Astrocyte of the cerebellum (primary cell): ENCODE measurements around the gene FAM20B.
"Not testable (repeated sequence)": the region's sequence is repeated elsewhere in the genome, so short reads cannot be mapped to it uniquely, and the experiment has no call there.

Source experiments
- DNase-seq: peaks from one replicate; pipeline ENCODE4 v3.0.0-alpha.2; 2011; ENCODE audit warnings: low read depth
- H3K4me3 ChIP-seq: 2 replicates; pipeline ENCODE4 v1.5.1; 2011; ENCODE audit warnings: mild to moderate bottlenecking, low read depth, low read length, moderate library complexity
- CTCF ChIP-seq: IDR thresholded peaks from 2 replicates; pipeline ENCODE4 v1.5.1; 2012; ENCODE audit warnings: low read length, low read depth, moderate library complexity, mild to moderate bottlenecking; ENCODE audit errors: missing control alignments
- in situ Hi-C: cut with HindIII; loops from 2 replicates; pipeline ENCODE4 v1.10.0; 2017; ENCODE audit warnings: low sequenced_read_pairs

Gene FAM20B

GRCh38 chr1:178999061-178999460, 26.6 kb upstream of the FAM20B start:
- no peak for TF ChIP-seq CTCF
- in situ Hi-C loops = no loop called here
- DNase-seq = no peak
- H3K4me3 ChIP-seq = no peak overlapping the region

GRCh38 chr1:179001451-179001850, 24.2 kb upstream of the FAM20B start:
- H3K4me3 ChIP-seq = no peak overlapping the region
- in situ Hi-C loops = loop anchor here (10.0 kb wide), 1 partner anchor 227 kb away; no protein-coding TSS in a partner anchor
- no peak for TF ChIP-seq CTCF
- DNase-seq = no peak

- in situ Hi-C loops = loop anchor here (10.0 kb wide), 1 partner anchor 227 kb away; no protein-coding TSS in a partner anchor
- not testable (repeated sequence) for DNase-seq, H3K4me3 ChIP-seq
These were observed 23.6 kb upstream of the FAM20B start for GRCh38 chr1:179002064-179002463.

- no peak overlapping the region for H3K4me3 ChIP-seq
- in situ Hi-C loops = loop anchor here (10.0 kb wide), 1 partner anchor 228 kb away; no protein-coding TSS in a partner anchor
- peak; percentile 49 for DNase-seq
- TF ChIP-seq CTCF = peak; percentile 96
These were observed 22.9 kb upstream of the FAM20B start for GRCh38 chr1:179002552-179003345.

- no peak for DNase-seq
- in situ Hi-C loops = loop anchor here (10.0 kb wide), 1 partner anchor 229 kb away; no protein-coding TSS in a partner anchor
- no peak overlapping the region for H3K4me3 ChIP-seq
- no peak for TF ChIP-seq CTCF
These were observed 22.1 kb upstream of the FAM20B start for GRCh38 chr1:179003512-179004066.

- TF ChIP-seq CTCF = no peak
- no peak for DNase-seq
- no peak overlapping the region for H3K4me3 ChIP-seq
- in situ Hi-C loops = loop anchor here (10.0 kb wide), 1 partner anchor 232 kb away; no protein-coding TSS in a partner anchor
These were observed 18.5 kb upstream of the FAM20B start for GRCh38 chr1:179007233-179007632.

- no peak for TF ChIP-seq CTCF
- DNase-seq = no peak
- in situ Hi-C loops = no loop called here
- H3K4me3 ChIP-seq = no peak overlapping the region
These were observed 15.0 kb upstream of the FAM20B start for GRCh38 chr1:179010671-179011070.
